ENCODE measurements around the gene SMIM20.

GRCh38 chr4:25953740-25954139, 39.7 kb downstream of the SMIM20 start:
- no peak for TF ChIP-seq ZNF384 (IDR thresholded peaks at IDR 0.05)
- no peak for TF ChIP-seq BHLHE40 (IDR thresholded peaks at IDR 0.05; ENCODE audit: borderline replicate concordance)
- no peak for TF ChIP-seq NFRKB (IDR thresholded peaks at IDR 0.05)
- TF ChIP-seq SUZ12 (IDR thresholded peaks at IDR 0.05): no peak
- TF ChIP-seq SP1 (IDR thresholded peaks at IDR 0.05): no peak
- TF ChIP-seq FOXM1 (IDR thresholded peaks at IDR 0.05; ENCODE audit: borderline replicate concordance): no peak
- no peak for TF ChIP-seq HDGF (IDR thresholded peaks at IDR 0.05; ENCODE audit: borderline replicate concordance)
- no peak for TF ChIP-seq TARDBP (IDR thresholded peaks at IDR 0.05)
- TF ChIP-seq FOXK2 (IDR thresholded peaks at IDR 0.05): no peak
- TF ChIP-seq ELF4 (IDR thresholded peaks at IDR 0.05): no peak
- no peak for TF ChIP-seq CTBP1 (IDR thresholded peaks at IDR 0.05; ENCODE audit: borderline replicate concordance)
- no peak for TF ChIP-seq ARNT (IDR thresholded peaks at IDR 0.05)
- no peak for TF ChIP-seq LEF1 (IDR thresholded peaks at IDR 0.05; ENCODE audit: borderline replicate concordance)
- no peak for TF ChIP-seq FOXA1 (IDR thresholded peaks at IDR 0.05)
